ENCODE measurements around the gene SUSD1. TPM values are rescaled to one million over a fixed set of nuclear protein-coding genes. Genes with fewer than 3 reads are reported as not detected.

SUSD1 gene
- total RNA-seq, 3 donors from 2014 or later = 6.4 to 17.3 (median 13.1) TPM

DNA sequence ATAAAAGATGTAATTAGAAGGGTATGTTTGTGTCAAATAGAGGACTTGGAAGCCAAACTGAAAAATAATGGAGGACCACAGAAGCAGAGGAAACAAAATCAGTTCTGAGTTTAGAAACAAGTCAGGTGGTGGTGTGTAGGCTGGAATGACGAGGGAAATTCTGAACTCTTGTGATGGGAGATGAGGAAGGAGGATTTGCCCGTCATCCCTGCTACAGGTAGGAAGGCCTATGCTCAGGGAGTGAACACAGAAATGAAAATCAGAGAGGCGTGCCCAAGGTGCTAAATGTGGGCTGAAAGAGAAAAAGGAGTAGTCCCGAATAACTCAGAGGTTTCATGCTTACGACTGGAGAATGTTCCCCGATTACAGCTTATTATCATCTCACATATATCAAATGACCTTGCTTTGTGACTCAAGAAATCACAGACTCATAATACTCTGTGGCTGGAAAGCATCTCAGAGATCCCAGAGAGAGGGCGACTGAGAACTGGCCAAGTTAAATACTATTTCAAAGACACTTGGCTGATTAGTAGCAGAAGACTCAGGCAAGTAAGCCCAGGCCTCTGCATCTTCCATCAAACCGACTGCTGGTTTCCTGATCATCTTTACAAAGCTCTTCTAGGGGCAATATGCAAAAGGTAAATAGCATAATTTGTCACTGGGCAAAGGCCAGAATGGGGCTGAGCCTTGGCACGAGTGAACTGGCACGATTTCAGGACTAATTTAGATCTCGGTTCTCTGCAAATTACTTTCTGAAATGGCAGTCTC, 126.0 kb downstream of the SUSD1 start:
- no peak overlapping the region for H3K4me3 ChIP-seq
- intact Hi-C loops (cut with DNase I; ENCODE audit: low total_unique reads) = no loop called here
- no peak for DNase-seq (ENCODE audit: low spot score in 2 of 2)

DNA sequence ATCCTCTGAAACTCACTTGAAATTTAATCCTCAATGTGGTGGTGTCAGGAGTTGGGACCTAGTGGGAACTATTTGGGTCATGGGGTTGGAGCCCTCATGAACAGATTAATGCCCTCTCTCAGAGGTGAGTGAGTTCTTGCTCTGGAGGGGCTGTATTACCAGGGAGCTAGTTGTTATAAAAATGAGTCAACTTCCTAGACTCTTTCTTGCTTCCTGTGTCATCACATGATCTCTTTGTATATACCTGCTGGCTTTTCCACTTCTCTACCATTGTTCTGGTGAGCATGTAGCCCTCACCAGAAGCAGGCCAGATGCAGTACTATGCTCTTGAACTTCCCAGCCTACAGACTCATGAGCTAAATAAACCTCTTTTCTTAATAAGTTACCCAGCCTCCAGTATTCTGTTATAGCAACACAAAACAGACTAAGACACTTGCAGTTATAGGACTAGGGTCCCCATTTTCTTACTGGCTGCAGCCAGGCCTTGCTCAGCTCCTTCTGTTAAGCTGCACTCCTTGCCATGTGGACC, 127.5 kb downstream of the SUSD1 start:
- intact Hi-C loops (cut with DNase I; ENCODE audit: low total_unique reads) = no loop called here
- no peak for DNase-seq (ENCODE audit: low spot score in 2 of 2)
- Histone ChIP-seq H3K36me3 (no peaks in the 10 kb centered on the region), H3K27ac (no peak overlapping the region), H3K9me3 (no peaks in the 10 kb centered on the region), H3K27me3 (no peaks in the 10 kb centered on the region), H3K4me1 (peaks cover 7 to 9% of the 10 kb centered on the region in 2 donors), H3K4me3 (no peak overlapping the region)
- TF ChIP-seq POLR2AphosphoS5 (IDR thresholded peaks at IDR 0.05) (no peak), POLR2A (IDR thresholded peaks at IDR 0.05) (no peak)
- TF ChIP-seq, protein P1, sequence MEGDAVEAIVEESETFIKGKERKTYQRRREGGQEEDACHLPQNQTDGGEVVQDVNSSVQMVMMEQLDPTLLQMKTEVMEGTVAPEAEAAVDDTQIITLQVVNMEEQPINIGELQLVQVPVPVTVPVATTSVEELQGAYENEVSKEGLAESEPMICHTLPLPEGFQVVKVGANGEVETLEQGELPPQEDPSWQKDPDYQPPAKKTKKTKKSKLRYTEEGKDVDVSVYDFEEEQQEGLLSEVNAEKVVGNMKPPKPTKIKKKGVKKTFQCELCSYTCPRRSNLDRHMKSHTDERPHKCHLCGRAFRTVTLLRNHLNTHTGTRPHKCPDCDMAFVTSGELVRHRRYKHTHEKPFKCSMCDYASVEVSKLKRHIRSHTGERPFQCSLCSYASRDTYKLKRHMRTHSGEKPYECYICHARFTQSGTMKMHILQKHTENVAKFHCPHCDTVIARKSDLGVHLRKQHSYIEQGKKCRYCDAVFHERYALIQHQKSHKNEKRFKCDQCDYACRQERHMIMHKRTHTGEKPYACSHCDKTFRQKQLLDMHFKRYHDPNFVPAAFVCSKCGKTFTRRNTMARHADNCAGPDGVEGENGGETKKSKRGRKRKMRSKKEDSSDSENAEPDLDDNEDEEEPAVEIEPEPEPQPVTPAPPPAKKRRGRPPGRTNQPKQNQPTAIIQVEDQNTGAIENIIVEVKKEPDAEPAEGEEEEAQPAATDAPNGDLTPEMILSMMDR (IDR thresholded peaks at IDR 0.05) = no peak

More for the DNA sequence above, 126.0 kb downstream of the SUSD1 start:
- H3K27ac ChIP-seq = peak overlapping the region; percentile 4 to 84
- H3K4me1 ChIP-seq = peaks cover 7 to 9% of the 10 kb centered on the region in 2 donors
- TF ChIP-seq POLR2A (IDR thresholded peaks at IDR 0.05) = no peak
- TF ChIP-seq POLR2AphosphoS5 (IDR thresholded peaks at IDR 0.05) = no peak
- TF ChIP-seq, protein P1 (IDR thresholded peaks at IDR 0.05) = no peak
- H3K27me3 ChIP-seq = no peaks in the 10 kb centered on the region
- H3K36me3 ChIP-seq = no peaks in the 10 kb centered on the region
- H3K9me3 ChIP-seq = no peaks in the 10 kb centered on the region

GRCh38 chr9:112046181-112046580, 128.9 kb downstream of the SUSD1 start:
- no peaks in the 10 kb centered on the region for H3K36me3 ChIP-seq
- no peak overlapping the region for H3K27ac ChIP-seq
- intact Hi-C loops (cut with DNase I; ENCODE audit: low total_unique reads) = no loop called here
- no peaks in the 10 kb centered on the region for H3K9me3 ChIP-seq
- no peaks in the 10 kb centered on the region for H3K27me3 ChIP-seq
- no peak for DNase-seq (ENCODE audit: low spot score in 2 of 2)
- no peak overlapping the region for H3K4me3 ChIP-seq
- H3K4me1 ChIP-seq = peaks cover 7 to 9% of the 10 kb centered on the region in 2 donors
- TF ChIP-seq POLR2A (IDR thresholded peaks at IDR 0.05) = no peak
- TF ChIP-seq, protein P1 (IDR thresholded peaks at IDR 0.05) = no peak
- TF ChIP-seq POLR2AphosphoS5 (IDR thresholded peaks at IDR 0.05) = no peak

GRCh38 chr9:112044881-112045280, 130.2 kb downstream of the SUSD1 start:
- H3K4me1 ChIP-seq = peaks cover 0 to 3% of the 10 kb centered on the region in 2 donors
- H3K27me3 ChIP-seq = no peaks in the 10 kb centered on the region
- no peak for DNase-seq (ENCODE audit: low spot score in 2 of 2)
- no peaks in the 10 kb centered on the region for H3K36me3 ChIP-seq
- no peaks in the 10 kb centered on the region for H3K9me3 ChIP-seq
- no peak overlapping the region for H3K27ac ChIP-seq
- no peak overlapping the region for H3K4me3 ChIP-seq
- TF ChIP-seq POLR2A (IDR thresholded peaks at IDR 0.05) = no peak
- TF ChIP-seq POLR2AphosphoS5 (IDR thresholded peaks at IDR 0.05) = no peak
- TF ChIP-seq, protein P1 (IDR thresholded peaks at IDR 0.05) = no peak
- intact Hi-C loops (cut with DNase I; ENCODE audit: low total_unique reads) = no loop called here

DNA sequence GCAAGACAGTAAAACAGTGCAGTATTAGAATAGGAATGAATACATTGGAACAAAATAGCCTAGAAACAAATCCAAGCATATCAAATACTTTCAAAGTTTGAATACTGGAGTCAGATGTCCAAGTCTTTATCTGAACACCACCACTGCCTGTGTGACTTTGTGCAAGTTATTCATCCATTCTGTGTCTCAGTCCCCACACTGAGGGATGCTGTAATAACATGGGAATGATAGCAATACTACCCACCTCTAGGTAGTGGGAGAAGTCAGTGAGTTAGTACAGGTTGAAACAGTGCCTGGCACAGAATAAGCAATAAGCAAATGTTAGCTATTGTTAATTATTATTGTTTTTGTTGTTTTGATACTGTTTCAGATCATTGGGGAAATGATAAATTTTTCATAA, 130.9 kb downstream of the SUSD1 start:
- TF ChIP-seq POLR2A (IDR thresholded peaks at IDR 0.05) (no peak), POLR2AphosphoS5 (IDR thresholded peaks at IDR 0.05) (no peak)
- TF ChIP-seq, protein P1 (IDR thresholded peaks at IDR 0.05) = no peak
- DNase-seq (ENCODE audit: low spot score in 2 of 2) = no peak
- Histone ChIP-seq H3K9me3 (no peaks in the 10 kb centered on the region), H3K27ac (no peak overlapping the region), H3K4me1 (no peaks in the 10 kb centered on the region), H3K36me3 (no peaks in the 10 kb centered on the region), H3K4me3 (no peak overlapping the region), H3K27me3 (no peaks in the 10 kb centered on the region)
- intact Hi-C loops (cut with DNase I; ENCODE audit: low total_unique reads) = no loop called here
